Eye (tissue), 1 donor: Measurements from ENCODE around the gene C10orf120.

Experiments used
- DNase-seq: peaks from one replicate; pipeline ENCODE4 v3.0.0-alpha.2; 2015

Gene C10orf120

DNA sequence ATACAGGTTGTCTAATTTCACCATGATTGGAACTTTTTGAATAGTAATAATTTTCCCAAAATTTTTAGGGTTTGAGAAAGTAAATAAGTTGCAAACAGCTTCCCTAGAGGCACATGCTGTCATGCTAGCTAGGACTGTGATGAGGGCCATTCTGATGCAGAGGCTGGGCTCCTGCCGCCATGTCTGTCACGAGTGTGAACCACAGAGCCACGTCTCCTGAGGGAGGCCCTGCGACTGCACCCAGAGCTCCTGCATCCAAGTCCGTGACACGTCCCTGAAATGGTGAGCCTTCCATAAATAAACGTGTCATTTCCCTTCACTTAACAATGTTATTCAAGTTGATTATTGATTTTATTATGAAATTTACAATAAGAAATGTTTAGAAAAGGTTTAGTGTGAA is 40.0 kb downstream of the C10orf120 start:
- no peak for DNase-seq

DNA sequence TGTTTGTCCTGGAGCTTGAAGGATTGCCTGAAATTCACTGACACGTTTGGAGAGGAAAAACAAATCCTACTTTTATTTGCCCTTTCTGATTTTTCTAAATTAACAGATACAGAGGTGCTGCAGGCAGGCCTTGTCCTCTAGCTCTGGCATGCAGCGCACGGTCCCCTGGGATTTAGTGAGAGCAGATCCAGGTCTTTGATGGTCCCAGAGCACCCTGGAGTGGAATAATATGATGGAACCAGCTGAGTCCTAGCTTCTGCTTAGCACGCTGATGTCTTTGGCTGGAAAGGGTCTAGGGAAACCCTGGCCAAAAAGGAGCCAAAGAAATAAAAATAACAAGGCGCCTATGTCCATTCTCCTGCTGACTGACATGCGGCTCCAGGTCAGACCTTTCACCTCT is 40.5 kb downstream of the C10orf120 start:
- no peak for DNase-seq

DNA sequence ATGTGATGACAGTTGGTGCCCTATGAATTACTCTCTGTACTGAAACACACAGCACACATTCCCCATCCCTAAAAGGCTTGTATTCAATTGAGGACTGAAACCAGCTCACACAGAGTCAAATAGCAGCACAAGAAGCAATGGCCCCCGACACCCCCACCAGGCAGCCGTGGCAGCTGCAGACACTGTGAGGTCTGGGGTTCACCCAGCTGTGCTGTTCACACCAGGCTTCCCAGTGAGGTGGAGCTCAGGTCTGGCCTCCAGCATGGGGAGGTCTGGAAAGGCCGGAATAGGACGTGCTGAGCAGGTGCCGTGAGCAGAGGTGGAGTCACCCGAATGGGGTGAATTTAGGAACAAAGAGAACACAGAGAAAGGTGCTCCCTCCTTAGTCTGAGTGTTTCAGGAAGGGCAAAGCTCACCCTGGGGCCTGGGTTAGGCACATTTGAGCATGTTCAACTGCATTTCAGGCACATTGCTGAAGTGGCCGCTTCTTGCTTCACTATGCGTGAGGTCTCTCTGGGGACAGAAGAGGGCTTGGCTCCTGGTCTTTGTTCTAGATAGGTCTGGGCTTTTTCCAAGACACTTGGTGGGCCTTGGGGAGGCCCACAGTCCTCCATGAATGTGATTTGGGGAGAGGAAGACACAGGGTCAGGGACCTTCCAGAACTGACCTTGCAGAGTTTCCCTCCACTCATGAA is 41.1 kb downstream of the C10orf120 start:
- no peak for DNase-seq

DNA sequence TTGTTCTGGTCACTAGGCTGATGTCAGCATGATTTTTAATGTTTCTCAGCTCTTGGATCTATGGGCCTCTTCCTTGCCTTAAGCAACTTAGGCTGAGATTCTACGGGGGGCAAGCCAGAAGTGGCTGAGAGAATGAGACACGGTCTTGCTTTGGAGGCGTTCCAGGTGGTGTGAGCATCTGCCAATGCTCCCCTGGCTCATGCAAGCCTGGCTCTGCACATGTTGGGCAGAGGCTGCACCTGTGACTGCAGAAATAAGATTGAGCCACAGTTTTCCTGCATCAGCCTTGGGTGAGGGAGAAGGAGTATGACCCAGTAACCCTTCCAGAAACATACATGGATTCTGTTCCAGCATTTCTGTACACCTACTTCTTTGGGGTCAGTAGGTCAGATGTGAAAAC is 41.9 kb downstream of the C10orf120 start:
- no peak for DNase-seq

DNA sequence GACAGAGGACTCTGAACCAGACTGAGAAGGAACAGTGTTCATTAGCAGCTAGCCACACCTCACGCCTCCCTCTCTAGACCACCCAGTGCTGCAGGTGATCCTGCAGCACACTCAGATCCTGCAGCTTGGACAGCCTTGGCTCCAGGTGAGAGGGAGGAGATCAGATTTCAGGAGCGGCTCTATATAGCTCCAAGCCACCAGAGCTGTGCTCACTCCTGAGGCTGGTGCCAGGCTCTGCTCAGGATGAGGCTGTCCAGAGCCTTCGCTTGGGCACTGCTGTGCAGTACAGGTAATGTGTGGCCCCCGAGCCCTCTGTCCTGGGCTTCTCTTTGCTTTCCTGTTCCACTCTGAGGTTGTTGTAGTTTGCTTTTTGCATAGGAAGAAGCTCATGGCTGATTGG is 42.4 kb downstream of the C10orf120 start:
- no peak for DNase-seq

DNA sequence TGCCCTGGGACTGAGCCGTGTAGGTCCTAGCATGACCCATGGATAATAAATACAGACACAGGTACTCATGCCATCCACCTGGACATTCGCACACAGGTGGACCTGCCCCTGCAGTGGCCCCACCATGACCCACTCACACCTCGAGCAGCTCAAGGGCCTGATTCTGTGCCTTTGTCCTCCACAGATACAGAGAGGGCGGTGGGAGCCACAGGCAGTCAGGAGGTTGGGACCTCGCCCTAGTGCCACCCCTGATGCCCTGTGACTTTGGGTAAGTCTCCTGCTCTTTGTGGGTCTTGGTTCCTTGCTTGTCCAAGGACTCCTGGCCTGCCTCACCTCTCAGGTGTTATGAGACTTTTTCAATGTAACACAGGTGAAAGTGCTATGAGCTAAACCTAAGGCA is 42.9 kb downstream of the C10orf120 start:
- no peak for DNase-seq

DNA sequence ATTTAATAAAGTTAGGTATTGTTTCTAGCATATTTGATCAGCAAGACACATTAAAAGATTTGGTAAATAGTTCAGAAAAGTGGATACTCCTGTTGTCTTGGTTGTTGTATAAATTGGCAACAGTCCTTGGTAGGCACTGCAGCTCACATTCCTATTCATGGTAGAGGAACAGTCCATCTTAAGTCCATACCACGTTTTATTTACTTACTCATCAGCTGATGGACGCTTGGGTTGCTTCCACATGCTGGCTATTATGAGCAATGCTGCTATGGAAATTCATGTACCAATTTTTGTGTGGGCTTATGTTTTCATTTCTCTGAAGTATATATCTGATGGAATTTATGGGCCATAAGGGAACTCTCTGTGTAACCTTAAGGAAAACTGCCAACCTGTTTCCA is 43.3 kb downstream of the C10orf120 start:
- no peak for DNase-seq

DNA sequence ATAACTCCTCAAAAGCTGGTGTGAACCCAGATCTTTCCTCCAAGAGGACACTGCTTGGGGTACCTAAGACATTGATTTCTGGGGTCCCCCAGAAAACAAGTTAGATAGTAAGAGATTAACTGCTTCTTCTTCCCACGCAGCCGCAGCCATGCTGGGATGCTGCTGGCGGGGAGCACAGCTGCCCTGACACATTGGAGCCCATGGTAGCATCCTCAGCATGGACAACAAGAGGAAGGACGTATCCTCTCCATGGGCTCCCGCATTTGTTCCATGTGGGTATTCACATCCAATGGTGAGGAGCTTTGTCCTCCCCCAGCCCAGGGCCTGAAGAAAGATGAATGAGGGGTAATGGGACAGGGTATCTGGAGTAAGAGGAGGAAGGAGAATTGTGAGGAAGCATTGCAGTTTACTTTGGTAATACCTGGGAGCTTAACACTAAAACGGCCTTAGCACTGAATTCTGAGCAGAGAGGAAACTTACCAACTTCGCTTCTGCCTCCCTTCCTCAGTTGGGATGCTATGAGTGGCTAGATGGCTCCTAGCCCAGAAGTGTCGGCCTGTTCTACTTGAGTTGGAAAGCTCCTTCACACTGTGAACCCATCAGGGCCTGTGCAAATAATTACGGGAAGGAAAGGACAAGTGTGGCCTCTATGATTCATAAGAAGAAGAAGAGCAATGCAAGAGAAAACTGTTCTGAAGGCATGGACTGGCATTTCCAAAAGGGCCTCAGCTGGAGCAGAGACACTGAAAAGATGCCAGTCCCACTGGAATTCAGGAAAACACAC is 43.9 kb downstream of the C10orf120 start:
- no peak for DNase-seq

DNA sequence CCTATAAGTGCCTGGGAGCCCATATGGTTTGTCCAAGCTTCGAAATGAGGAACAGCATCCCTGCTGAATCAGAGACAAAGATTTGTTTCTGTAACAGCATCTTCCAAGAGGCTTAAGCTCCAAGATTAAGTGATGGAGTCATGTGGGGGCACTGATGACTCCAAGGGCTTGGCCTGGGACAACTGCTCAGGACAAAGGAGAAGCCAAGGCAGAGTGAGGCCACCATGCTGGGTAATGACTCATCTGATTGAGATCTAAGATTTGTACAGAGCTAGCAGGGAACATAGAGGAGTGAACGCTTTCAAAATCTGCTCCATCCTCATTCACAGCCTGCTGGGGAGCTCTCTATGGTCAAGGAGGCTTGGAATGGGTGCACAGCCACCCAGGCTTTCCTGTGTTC is 49.3 kb downstream of the C10orf120 start:
- DNase-seq: no peak

DNA sequence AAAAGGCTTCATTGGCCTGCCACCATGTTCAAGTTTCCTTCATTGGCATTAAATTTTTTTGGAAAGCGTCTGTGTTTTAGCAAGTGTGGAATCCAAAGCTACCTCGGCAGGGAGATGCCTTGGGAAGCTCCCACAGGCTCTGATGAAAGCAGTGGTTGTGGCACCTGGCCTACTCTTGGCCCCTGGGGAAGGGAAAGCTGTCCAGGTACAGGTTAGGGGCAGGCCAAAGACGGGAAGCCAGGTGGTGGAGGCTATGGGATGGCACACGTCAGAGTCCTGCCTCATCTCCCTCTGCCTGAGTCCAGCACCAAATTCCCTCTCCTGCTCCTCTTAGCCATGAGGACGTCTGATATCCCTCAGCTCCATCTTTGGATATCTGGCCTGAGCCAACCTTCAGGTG is 49.7 kb downstream of the C10orf120 start:
- no peak for DNase-seq

DNA sequence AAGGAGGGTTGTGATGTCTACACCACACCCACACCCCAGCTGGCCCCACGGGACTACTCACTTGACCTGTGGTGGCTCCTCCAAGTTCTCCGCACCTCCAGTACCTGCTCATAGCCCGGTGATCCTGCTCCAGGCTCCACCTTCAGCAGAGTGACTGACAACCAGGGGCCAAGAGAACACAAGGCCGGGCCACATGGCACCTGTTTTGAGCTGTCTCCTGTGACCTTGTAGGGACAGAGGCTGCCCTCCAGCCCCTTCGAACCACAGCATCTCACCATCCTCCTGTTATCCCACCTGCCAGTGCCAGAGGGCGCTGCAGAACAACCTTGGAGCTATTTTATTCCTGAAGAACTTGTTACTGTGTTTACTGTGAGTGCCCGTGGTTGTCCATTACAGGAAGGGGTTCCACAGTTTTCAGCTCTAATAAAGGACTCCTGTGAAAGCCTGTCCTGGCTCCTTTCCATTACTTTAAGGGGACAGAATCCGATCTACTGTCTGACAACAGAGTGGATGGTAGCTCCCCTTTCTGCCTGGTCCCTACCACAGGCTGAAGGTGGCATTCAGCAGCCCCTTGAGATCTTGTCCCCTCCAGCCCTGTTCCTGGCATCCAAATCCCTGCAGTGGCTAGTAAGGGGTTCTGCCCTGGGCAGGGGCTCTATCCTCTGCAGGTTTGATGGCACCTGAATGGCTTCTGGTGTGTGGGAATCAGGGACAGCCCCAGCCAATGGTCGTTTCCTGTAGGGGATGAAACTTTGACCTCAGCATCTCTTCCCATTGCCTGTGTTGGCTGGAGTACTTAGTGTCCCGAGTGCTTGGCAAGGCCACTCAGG is 50.8 kb downstream of the C10orf120 start:
- peak; percentile 85 for DNase-seq
